GM21526 (cell line): ENCODE data around the gene LCMT2.

Experiments
- ATAC-seq: cut with Tn5 transposase; IDR thresholded peaks from one replicate; pipeline ENCODE4 v1.9.1; 2021; ENCODE audit warnings: moderate library complexity; ENCODE audit not compliant: unreplicated experiment, low FRiP score

Gene LCMT2

GRCh38 chr15:43277231-43277823 lies 53.0 kb downstream of the LCMT2 start:
- ATAC-seq, result no peak

GRCh38 chr15:43276563-43277200 lies 53.7 kb downstream of the LCMT2 start:
- no peak for ATAC-seq

- ATAC-seq, result no peak
Observed at GRCh38 chr15:43275740-43276562, 54.4 kb downstream of the LCMT2 start.

DNA sequence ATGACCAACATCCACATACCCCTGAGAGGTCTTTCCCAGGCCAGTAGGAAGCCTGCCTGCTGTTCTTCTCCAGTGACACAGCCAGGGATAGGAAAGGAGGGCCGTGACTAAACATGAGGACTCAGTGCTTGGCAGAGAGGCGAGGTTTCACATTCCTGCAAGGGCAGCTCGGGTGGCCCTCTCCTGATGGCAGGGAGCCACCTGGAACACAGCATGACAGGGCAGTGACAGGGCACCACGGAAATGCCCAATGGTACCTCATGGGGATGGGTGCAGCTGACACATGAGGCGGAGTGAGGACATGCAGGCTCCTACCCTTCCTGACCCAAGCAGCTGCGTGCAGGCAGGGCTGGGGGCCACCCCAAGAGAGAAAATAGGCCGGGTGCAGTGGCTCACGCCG lies 56.2 kb downstream of the LCMT2 start:
- no peak for ATAC-seq
